Activated naive CD4-positive, alpha-beta T cell treated with anti-CD3 and anti-CD28 coated beads for 36 hours (primary cell): ENCODE data around the gene ZNF75A. TPM values are rescaled to one million over a fixed set of nuclear protein-coding genes. Genes with fewer than 3 reads are reported as not detected.

Experiments used
- CTCF ChIA-PET: fragments of 350-600 bp; sonication (Branson Sonifier 250); formaldehyde crosslinking; loops from one replicate; lab custom pipeline; 2021; ENCODE audit warnings: antibody characterized with exemption; lab: Charles Lee
- DNase-seq: peaks from one replicate; pipeline ENCODE4 v3.0.0-alpha.2; 2020
- H3K27ac Mint-ChIP-seq: one replicate; pipeline ENCODE4 v1.8.0; 2021; ENCODE audit warnings: mild to moderate bottlenecking, mixed read lengths
- H3K27me3 Mint-ChIP-seq: one replicate; pipeline ENCODE4 v1.8.0; 2021; ENCODE audit warnings: low read depth, mixed read lengths
- H3K36me3 Mint-ChIP-seq: one replicate; pipeline ENCODE4 v1.8.0; 2021; ENCODE audit warnings: low read depth, mixed read lengths
- H3K4me1 Mint-ChIP-seq: one replicate; pipeline ENCODE4 v1.8.0; 2021; ENCODE audit warnings: low read depth, mixed read lengths
- H3K4me3 Mint-ChIP-seq: one replicate; pipeline ENCODE4 v1.8.0; 2021; ENCODE audit warnings: mild to moderate bottlenecking, moderate library complexity, mixed read lengths
- H3K9me3 Mint-ChIP-seq: one replicate; pipeline ENCODE4 v1.8.0; 2021; ENCODE audit warnings: mixed read lengths
- intact Hi-C: fragments of 100-400 bp; cut with micrococcal nuclease; formaldehyde crosslinking; loops from one replicate; pipeline ENCODE4 v1.15.1; 2023
- total RNA-seq, 2 experiments: library from RNA; stranded (reverse); gene quantifications; one replicate each; pipeline ENCODE4 v1.2.3, GENCODE V29; 2021

Gene ZNF75A
- total RNA-seq, 2 experiments from 2014 or later: 10.5 to 12.4 TPM

GRCh38 chr16:3295783-3296182, 9.5 kb upstream of the ZNF75A start:
- no peaks in the 10 kb centered on the region for H3K27me3 Mint-ChIP-seq
- H3K9me3 Mint-ChIP-seq: peaks cover 69% of the 10 kb centered on the region
- no peak overlapping the region for H3K27ac Mint-ChIP-seq
- no peak for DNase-seq
- CTCF ChIA-PET: no interaction called here
- intact Hi-C loops: no loop called here
- no peaks in the 10 kb centered on the region for H3K4me1 Mint-ChIP-seq
- H3K4me3 Mint-ChIP-seq: no peak overlapping the region
- peaks cover 73% of the 10 kb centered on the region for H3K36me3 Mint-ChIP-seq

- no peaks in the 10 kb centered on the region for H3K27me3 Mint-ChIP-seq
- peak overlapping the region; percentile 79 for H3K4me3 Mint-ChIP-seq
- intact Hi-C loops: no loop called here
- DNase-seq: no peak
- CTCF ChIA-PET: interaction anchor here (1.2 to 1.8 kb wide), 2 partner anchors 19 to 37 kb away, joined by 4 to 5 read pairs; no protein-coding TSS in a partner anchor
- H3K27ac Mint-ChIP-seq: no peak overlapping the region
- H3K36me3 Mint-ChIP-seq: peaks cover 76% of the 10 kb centered on the region
- H3K9me3 Mint-ChIP-seq: peaks cover 53% of the 10 kb centered on the region
- peaks cover 21% of the 10 kb centered on the region for H3K4me1 Mint-ChIP-seq
These were observed 927 bp upstream of the ZNF75A start for GRCh38 chr16:3304370-3304769.

GRCh38 chr16:3306078-3306477, 781 bp downstream of the ZNF75A start:
- no peak for DNase-seq
- H3K36me3 Mint-ChIP-seq: peaks cover 76% of the 10 kb centered on the region
- peaks cover 21% of the 10 kb centered on the region for H3K4me1 Mint-ChIP-seq
- CTCF ChIA-PET: no interaction called here
- peaks cover 44% of the 10 kb centered on the region for H3K9me3 Mint-ChIP-seq
- intact Hi-C loops: loop anchor here (5.0 kb wide), 2 partner anchors 124 to 126 kb away; no protein-coding TSS in a partner anchor
- H3K27me3 Mint-ChIP-seq: no peaks in the 10 kb centered on the region
- H3K4me3 Mint-ChIP-seq: peak overlapping the region; percentile 79
- H3K27ac Mint-ChIP-seq: peak overlapping the region; percentile 63

- intact Hi-C loops: no loop called here
- H3K4me1 Mint-ChIP-seq: peaks cover 5% of the 10 kb centered on the region
- no peak overlapping the region for H3K27ac Mint-ChIP-seq
- H3K36me3 Mint-ChIP-seq: peaks cover 99% of the 10 kb centered on the region
- no peak for DNase-seq
- CTCF ChIA-PET: no interaction called here
- H3K4me3 Mint-ChIP-seq: no peak overlapping the region
- H3K27me3 Mint-ChIP-seq: no peaks in the 10 kb centered on the region
- H3K9me3 Mint-ChIP-seq: peaks cover 70% of the 10 kb centered on the region
These were observed 6.2 kb downstream of the ZNF75A start for GRCh38 chr16:3311496-3311895.

GRCh38 chr16:3317315-3317999, 12.2 kb downstream of the ZNF75A start:
- no peaks in the 10 kb centered on the region for H3K4me1 Mint-ChIP-seq
- H3K9me3 Mint-ChIP-seq: peaks cover 85% of the 10 kb centered on the region
- no peak overlapping the region for H3K27ac Mint-ChIP-seq
- CTCF ChIA-PET: no interaction called here
- intact Hi-C loops: no loop called here
- H3K36me3 Mint-ChIP-seq: peaks cover 72% of the 10 kb centered on the region
- no peak for DNase-seq
- no peaks in the 10 kb centered on the region for H3K27me3 Mint-ChIP-seq
- no peak overlapping the region for H3K4me3 Mint-ChIP-seq

- no peak for DNase-seq
- H3K27ac Mint-ChIP-seq: no peak overlapping the region
- intact Hi-C loops: no loop called here
- H3K27me3 Mint-ChIP-seq: no peaks in the 10 kb centered on the region
- H3K4me1 Mint-ChIP-seq: no peaks in the 10 kb centered on the region
- no peak overlapping the region for H3K4me3 Mint-ChIP-seq
- H3K9me3 Mint-ChIP-seq: peaks cover 55% of the 10 kb centered on the region
- H3K36me3 Mint-ChIP-seq: peaks cover 29% of the 10 kb centered on the region
- CTCF ChIA-PET: interaction anchor here (0.7 kb wide), 1 partner anchor 88 kb away, joined by 5 read pairs; no protein-coding TSS in a partner anchor
These were observed 16.5 kb downstream of the ZNF75A start for GRCh38 chr16:3321816-3322215.

GRCh38 chr16:3327514-3327913, 22.2 kb downstream of the ZNF75A start:
- Mint-ChIP-seq H3K4me1 (no peaks in the 10 kb centered on the region), H3K36me3 (peaks cover 1% of the 10 kb centered on the region), H3K9me3 (peaks cover 20% of the 10 kb centered on the region), H3K27ac (no peak overlapping the region), H3K4me3 (no peak overlapping the region), H3K27me3 (no peaks in the 10 kb centered on the region)
- CTCF ChIA-PET: no interaction called here
- no peak for DNase-seq
- intact Hi-C loops: no loop called here

- no peak overlapping the region for H3K4me3 Mint-ChIP-seq
- peaks cover 23% of the 10 kb centered on the region for H3K9me3 Mint-ChIP-seq
- intact Hi-C loops: no loop called here
- DNase-seq: no peak
- CTCF ChIA-PET: interaction anchor here (0.6 kb wide), 1 partner anchor 868 kb away, joined by 3 read pairs; no protein-coding TSS in a partner anchor
- no peak overlapping the region for H3K27ac Mint-ChIP-seq
- H3K4me1 Mint-ChIP-seq: no peaks in the 10 kb centered on the region
- peaks cover 1% of the 10 kb centered on the region for H3K36me3 Mint-ChIP-seq
- no peaks in the 10 kb centered on the region for H3K27me3 Mint-ChIP-seq
These were observed 22.8 kb downstream of the ZNF75A start for GRCh38 chr16:3328104-3328503.

- peaks cover 1% of the 10 kb centered on the region for H3K36me3 Mint-ChIP-seq
- CTCF ChIA-PET: interaction anchor here (0.6 kb wide), 1 partner anchor 868 kb away, joined by 3 read pairs; no protein-coding TSS in a partner anchor
These were observed 23.3 kb downstream of the ZNF75A start for GRCh38 chr16:3328643-3329042.

GRCh38 chr16:3346041-3346440, 40.7 kb downstream of the ZNF75A start:
- Mint-ChIP-seq H3K9me3 (peaks cover 2% of the 10 kb centered on the region), H3K36me3 (no peaks in the 10 kb centered on the region), H3K27me3 (no peaks in the 10 kb centered on the region), H3K27ac (no peak overlapping the region), H3K4me1 (no peaks in the 10 kb centered on the region), H3K4me3 (no peak overlapping the region)
- intact Hi-C loops: no loop called here
- CTCF ChIA-PET: no interaction called here
- DNase-seq: no peak

More at GRCh38 chr16:3328643-3329042, 23.3 kb downstream of the ZNF75A start:
- H3K27me3 Mint-ChIP-seq: no peaks in the 10 kb centered on the region
- H3K4me1 Mint-ChIP-seq: no peaks in the 10 kb centered on the region
- H3K27ac Mint-ChIP-seq: no peak overlapping the region
- DNase-seq: no peak
- peaks cover 23% of the 10 kb centered on the region for H3K9me3 Mint-ChIP-seq
- intact Hi-C loops: no loop called here
- no peak overlapping the region for H3K4me3 Mint-ChIP-seq

- intact Hi-C loops: no loop called here
- no peak for DNase-seq
- no peaks in the 10 kb centered on the region for H3K4me1 Mint-ChIP-seq
- H3K27me3 Mint-ChIP-seq: no peaks in the 10 kb centered on the region
- H3K4me3 Mint-ChIP-seq: no peak overlapping the region
- CTCF ChIA-PET: no interaction called here
- no peak overlapping the region for H3K27ac Mint-ChIP-seq
- H3K9me3 Mint-ChIP-seq: peaks cover 2% of the 10 kb centered on the region
- H3K36me3 Mint-ChIP-seq: no peaks in the 10 kb centered on the region
These were observed 42.3 kb downstream of the ZNF75A start for GRCh38 chr16:3347586-3347985.

GRCh38 chr16:3348547-3349167, 43.4 kb downstream of the ZNF75A start:
- no peak for DNase-seq
- Mint-ChIP-seq H3K9me3 (peaks cover 2% of the 10 kb centered on the region), H3K4me3 (no peak overlapping the region), H3K27ac (no peak overlapping the region), H3K27me3 (no peaks in the 10 kb centered on the region), H3K4me1 (no peaks in the 10 kb centered on the region), H3K36me3 (no peaks in the 10 kb centered on the region)
- intact Hi-C loops: no loop called here
- CTCF ChIA-PET: no interaction called here

- Mint-ChIP-seq H3K4me3 (no peak overlapping the region), H3K27me3 (no peaks in the 10 kb centered on the region), H3K4me1 (no peaks in the 10 kb centered on the region), H3K9me3 (peaks cover 2% of the 10 kb centered on the region), H3K36me3 (no peaks in the 10 kb centered on the region), H3K27ac (no peak overlapping the region)
- CTCF ChIA-PET: no interaction called here
- no peak for DNase-seq
- intact Hi-C loops: no loop called here
These were observed 43.9 kb downstream of the ZNF75A start for GRCh38 chr16:3349175-3349574.
